ENCODE data around the gene SRGN. TPM values are rescaled to one million over a fixed set of nuclear protein-coding genes. Genes with fewer than 3 reads are reported as not detected.

The SRGN gene
- polyA plus RNA-seq, 1 donor, result 34.5 TPM

DNA sequence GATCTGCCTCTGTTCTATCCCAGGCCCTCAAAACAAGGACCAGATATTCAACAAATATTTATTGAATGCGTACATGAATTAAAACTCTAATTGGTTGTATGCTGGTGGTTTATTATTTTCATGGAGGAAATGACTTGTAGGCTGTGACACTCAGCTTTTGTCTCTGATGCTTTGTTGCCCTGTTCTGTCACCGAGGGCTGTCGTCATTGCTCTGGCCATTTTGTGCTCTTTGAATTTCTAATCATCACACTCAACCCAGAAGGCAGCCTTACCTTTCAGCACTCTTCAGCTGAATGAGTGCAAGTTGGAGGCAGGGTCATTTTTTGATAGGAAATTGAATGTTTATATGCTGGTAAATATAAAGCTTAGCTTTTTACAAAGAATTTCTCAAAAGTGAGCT, 14.5 kb downstream of the SRGN start:
- H3K27ac ChIP-seq (ENCODE audit: low read length), result no peak overlapping the region
- peaks cover 8% of the 10 kb centered on the region for H3K27me3 ChIP-seq (ENCODE audit: control insufficient read depth, insufficient read depth, low read length)
- peaks cover 10% of the 10 kb centered on the region for H3K9me3 ChIP-seq (ENCODE audit: control insufficient read depth, low read depth, low read length)
- H3K36me3 ChIP-seq (ENCODE audit: control insufficient read depth, insufficient read depth, low read length), result no peaks in the 10 kb centered on the region
- no peak overlapping the region for H3K4me3 ChIP-seq (ENCODE audit: low read length)
- WGBS (ENCODE audit: insufficient coverage, low lambda C conversion rate), result 60% methylated on average over 1 of the region's 3 CpGs
- no peaks in the 10 kb centered on the region for H3K4me1 ChIP-seq (ENCODE audit: control insufficient read depth, insufficient read depth, low read length)
- no peak for DNase-seq

DNA sequence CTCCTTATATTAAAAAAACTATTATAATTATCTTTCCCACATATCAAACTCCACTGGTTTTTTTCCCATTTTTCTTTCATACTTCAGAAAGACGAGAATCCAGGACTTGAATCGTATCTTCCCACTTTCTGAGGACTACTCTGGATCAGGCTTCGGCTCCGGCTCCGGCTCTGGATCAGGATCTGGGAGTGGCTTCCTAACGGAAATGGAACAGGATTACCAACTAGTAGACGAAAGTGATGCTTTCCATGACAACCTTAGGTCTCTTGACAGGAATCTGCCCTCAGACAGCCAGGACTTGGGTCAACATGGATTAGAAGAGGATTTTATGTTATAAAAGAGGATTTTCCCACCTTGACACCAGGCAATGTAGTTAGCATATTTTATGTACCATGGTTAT, 15.9 kb downstream of the SRGN start:
- Histone ChIP-seq H3K27ac (ENCODE audit: low read length) (no peak overlapping the region), H3K4me1 (ENCODE audit: control insufficient read depth, insufficient read depth, low read length) (no peaks in the 10 kb centered on the region), H3K36me3 (ENCODE audit: control insufficient read depth, insufficient read depth, low read length) (no peaks in the 10 kb centered on the region), H3K9me3 (ENCODE audit: control insufficient read depth, low read depth, low read length) (peaks cover 10% of the 10 kb centered on the region), H3K4me3 (ENCODE audit: low read length) (no peak overlapping the region), H3K27me3 (ENCODE audit: control insufficient read depth, insufficient read depth, low read length) (peaks cover 8% of the 10 kb centered on the region)
- 80% methylated on average over 2 of the region's 7 CpGs for WGBS (ENCODE audit: insufficient coverage, low lambda C conversion rate)
- no peak for DNase-seq

DNA sequence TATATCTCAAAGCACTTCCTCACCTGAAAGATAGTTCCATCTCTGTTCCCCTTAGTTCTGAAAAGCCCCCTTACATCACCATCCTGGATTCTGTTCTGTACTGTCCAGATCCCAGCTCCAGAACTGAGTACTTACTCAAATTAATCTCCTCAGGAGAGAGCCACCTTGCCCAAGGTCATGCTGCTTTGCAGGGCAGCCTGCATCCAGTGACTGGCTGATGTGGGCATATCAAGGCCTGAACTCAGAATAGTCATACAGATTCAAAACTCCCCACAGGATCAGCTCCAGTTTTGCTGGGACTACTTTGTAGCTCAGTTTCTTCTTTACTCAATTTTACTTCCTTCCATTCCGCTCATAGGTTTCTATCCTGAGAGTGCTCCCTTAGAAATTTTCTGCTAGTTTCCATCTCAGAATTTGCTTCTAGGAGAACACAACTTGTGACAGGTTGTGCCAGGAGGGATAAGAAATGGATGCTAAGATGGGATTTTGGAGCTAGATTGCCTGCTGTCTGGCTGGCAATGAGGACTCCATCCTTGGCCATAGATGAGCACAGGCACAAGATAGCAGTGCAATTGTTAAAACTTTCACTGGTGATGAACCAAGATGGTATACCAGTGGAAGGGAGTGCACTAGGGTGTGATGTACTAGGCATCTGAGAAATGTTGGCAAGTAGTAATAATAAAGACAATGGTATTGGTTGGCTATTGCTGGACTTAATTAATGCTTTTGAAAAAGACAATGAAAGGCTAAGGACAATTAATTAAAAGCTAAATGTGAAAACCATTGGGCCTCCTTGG, 17.3 kb downstream of the SRGN start:
- WGBS (ENCODE audit: insufficient coverage, low lambda C conversion rate), result no CpG with 5 or more reads among the region's 1 CpG
- Histone ChIP-seq H3K27ac (ENCODE audit: low read length) (no peak overlapping the region), H3K4me3 (ENCODE audit: low read length) (no peak overlapping the region), H3K4me1 (ENCODE audit: control insufficient read depth, insufficient read depth, low read length) (no peaks in the 10 kb centered on the region), H3K36me3 (ENCODE audit: control insufficient read depth, insufficient read depth, low read length) (no peaks in the 10 kb centered on the region), H3K27me3 (ENCODE audit: control insufficient read depth, insufficient read depth, low read length) (peaks cover 8% of the 10 kb centered on the region), H3K9me3 (ENCODE audit: control insufficient read depth, low read depth, low read length) (peaks cover 10% of the 10 kb centered on the region)
- no peak for DNase-seq

DNA sequence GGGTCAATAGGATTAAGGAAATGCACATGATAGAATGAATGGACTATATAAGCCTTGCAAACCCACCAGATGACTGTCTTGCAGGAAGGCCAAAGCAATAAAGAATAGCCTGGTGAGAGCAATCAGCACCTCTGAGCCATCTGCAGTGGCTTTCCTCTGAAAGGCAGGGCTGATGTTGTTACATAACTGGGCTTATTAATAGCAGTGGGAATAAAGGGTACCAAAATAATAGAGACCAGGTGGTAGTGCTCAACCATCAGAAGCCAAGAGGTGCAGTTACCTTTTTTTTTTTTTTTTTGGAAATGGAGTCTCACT, 19.2 kb downstream of the SRGN start:
- no peak overlapping the region for H3K27ac ChIP-seq (ENCODE audit: low read length)
- H3K4me3 ChIP-seq (ENCODE audit: low read length), result no peak overlapping the region
- H3K27me3 ChIP-seq (ENCODE audit: control insufficient read depth, insufficient read depth, low read length), result no peaks in the 10 kb centered on the region
- no peaks in the 10 kb centered on the region for H3K36me3 ChIP-seq (ENCODE audit: control insufficient read depth, insufficient read depth, low read length)
- H3K4me1 ChIP-seq (ENCODE audit: control insufficient read depth, insufficient read depth, low read length), result no peaks in the 10 kb centered on the region
- no peak for DNase-seq
- peaks cover 10% of the 10 kb centered on the region for H3K9me3 ChIP-seq (ENCODE audit: control insufficient read depth, low read depth, low read length)

DNA sequence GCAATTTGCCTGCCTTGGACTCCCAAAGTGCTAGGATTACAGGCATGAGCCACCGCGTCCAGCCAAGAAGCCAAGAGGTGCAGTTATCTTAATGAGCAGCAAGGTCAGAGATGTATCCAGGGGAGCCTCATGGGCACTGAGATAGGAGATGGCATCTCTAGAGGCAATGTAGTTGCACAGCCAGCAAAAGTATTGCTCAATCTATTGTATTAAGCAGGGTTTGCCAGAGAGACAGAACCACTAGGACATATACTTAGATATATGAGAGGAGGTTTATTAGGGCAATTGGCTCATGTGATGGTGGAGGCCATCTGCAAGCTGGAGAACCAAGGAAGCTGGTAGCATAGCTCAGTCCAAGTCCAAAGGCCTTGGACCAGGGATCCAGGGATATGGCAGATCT, 19.8 kb downstream of the SRGN start:
- no CpG with 5 or more reads among the region's 2 CpGs for WGBS (ENCODE audit: insufficient coverage, low lambda C conversion rate)

DNA sequence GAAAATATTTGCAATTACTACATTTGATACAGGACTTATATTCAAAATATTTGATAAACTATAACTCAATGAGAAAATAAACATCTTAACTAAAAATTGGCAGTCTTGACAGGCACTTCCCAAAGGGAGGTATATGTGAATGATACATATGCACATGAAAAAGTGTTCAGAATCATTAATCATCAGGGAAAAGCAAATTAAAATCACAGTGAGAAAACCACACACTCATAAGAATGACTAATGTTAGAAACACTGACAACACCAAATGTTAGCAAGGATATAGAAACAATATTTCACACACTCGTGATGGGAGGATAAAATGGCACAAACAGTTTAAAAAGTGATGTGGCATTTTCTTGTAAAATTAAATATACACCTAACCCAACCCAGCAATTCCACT, 32.0 kb downstream of the SRGN start:
- no peaks in the 10 kb centered on the region for H3K27me3 ChIP-seq (ENCODE audit: control insufficient read depth, insufficient read depth, low read length)
- H3K9me3 ChIP-seq (ENCODE audit: control insufficient read depth, low read depth, low read length), result no peaks in the 10 kb centered on the region
- DNase-seq, result no peak
- 40% methylated on average over 1 of the region's 1 CpG for whole genome bisulfite sequencing (ENCODE audit: insufficient coverage, low lambda C conversion rate)
- peaks cover 4% of the 10 kb centered on the region for H3K4me1 ChIP-seq (ENCODE audit: control insufficient read depth, insufficient read depth, low read length)
- no peaks in the 10 kb centered on the region for H3K36me3 ChIP-seq (ENCODE audit: control insufficient read depth, insufficient read depth, low read length)
- no peak overlapping the region for H3K4me3 ChIP-seq (ENCODE audit: low read length)
- no peak overlapping the region for H3K27ac ChIP-seq (ENCODE audit: low read length)

More for the DNA sequence above, 19.8 kb downstream of the SRGN start:
- H3K27me3 ChIP-seq (ENCODE audit: control insufficient read depth, insufficient read depth, low read length), result no peaks in the 10 kb centered on the region
- peak; percentile 54 to 66 for DNase-seq
- H3K4me1 ChIP-seq (ENCODE audit: control insufficient read depth, insufficient read depth, low read length), result no peaks in the 10 kb centered on the region
- no peak overlapping the region for H3K4me3 ChIP-seq (ENCODE audit: low read length)
- no peak overlapping the region for H3K27ac ChIP-seq (ENCODE audit: low read length)
- no peaks in the 10 kb centered on the region for H3K36me3 ChIP-seq (ENCODE audit: control insufficient read depth, insufficient read depth, low read length)
- peaks cover 10% of the 10 kb centered on the region for H3K9me3 ChIP-seq (ENCODE audit: control insufficient read depth, low read depth, low read length)

DNA sequence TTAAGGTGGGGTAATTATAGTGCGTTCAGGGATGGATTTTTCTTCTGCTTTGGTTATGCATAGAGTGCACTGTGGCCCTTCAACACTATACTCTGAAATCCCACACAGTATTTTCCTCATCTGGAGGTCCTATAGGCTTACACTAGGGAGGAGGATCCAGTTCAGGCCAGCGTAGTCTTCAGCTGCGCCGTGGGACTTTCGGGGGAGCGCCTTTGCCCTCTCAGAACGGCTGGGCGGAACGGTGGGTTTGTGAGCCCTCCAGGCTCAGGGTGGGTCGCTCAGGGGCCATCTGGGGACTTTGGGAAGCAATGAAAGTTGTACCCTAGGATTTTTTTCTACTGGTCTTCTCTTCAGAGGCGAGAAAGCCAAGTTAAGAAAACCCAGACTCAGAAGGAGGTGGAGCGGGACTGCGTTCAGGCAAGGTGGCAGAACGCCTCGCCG, 35.4 kb downstream of the SRGN start:
- Histone ChIP-seq H3K27ac (ENCODE audit: low read length) (peak overlapping the region; percentile 88), H3K36me3 (ENCODE audit: control insufficient read depth, insufficient read depth, low read length) (no peaks in the 10 kb centered on the region), H3K4me1 (ENCODE audit: control insufficient read depth, insufficient read depth, low read length) (peaks cover 4% of the 10 kb centered on the region), H3K4me3 (ENCODE audit: low read length) (peak overlapping the region; percentile 53), H3K9me3 (ENCODE audit: control insufficient read depth, low read depth, low read length) (no peaks in the 10 kb centered on the region), H3K27me3 (ENCODE audit: control insufficient read depth, insufficient read depth, low read length) (no peaks in the 10 kb centered on the region)
- no CpG with 5 or more reads among the region's 16 CpGs for WGBS (ENCODE audit: insufficient coverage, low lambda C conversion rate)
- peak in 1 of 2 donors; percentile 63 for DNase-seq

DNA sequence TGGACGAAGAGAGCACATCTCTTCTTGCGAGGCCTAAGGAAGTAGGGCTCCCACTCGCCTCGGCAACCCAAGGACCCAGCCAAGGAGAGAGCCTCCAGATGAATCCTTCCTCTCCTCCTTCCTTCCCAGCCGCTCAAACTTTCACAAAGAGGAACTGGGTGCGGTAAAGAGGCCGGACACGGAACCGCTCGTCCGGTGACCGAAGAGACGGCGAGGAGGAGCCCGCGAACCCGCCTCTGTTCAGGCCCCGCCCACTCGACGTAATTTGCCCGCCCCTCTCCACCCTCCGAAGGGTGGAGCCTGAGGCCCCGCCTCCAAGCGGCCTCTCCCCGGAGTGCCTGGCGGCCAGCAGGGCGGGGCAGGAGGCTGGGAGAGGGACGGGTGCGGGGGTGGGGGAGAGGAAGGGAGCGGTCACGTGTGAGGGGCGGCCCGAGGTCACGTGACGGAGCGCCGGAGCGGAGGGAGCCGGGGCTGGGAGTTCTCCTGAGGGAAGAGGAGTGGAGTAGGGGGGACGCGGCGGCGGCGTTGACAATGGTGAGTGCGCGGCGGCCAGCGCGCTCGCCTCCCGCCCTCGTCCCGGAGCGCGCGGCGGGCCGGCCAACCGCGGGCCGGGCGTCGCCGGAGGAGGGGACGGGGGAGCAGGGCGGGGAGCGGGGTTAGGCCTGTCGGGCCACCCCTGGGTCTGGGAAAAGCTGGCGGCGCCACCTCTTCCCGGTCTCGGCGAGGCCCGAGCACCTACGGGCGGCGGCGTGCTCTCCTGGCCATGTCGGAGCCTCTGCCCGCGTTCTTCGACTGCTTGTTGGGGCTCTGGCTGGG, 36.1 kb downstream of the SRGN start, which contains the start of gene VPS26A:
Gene VPS26A (plus strand): TSS at position 432 of the 816 bp plus-strand sequence. CDS start 100 bp downstream, at position 532.
- H3K4me3 ChIP-seq (ENCODE audit: low read length), result peak within 1 kb of the TSS; percentile 93
- no peaks in the 10 kb centered on the region for H3K36me3 ChIP-seq (ENCODE audit: control insufficient read depth, insufficient read depth, low read length)
- no CpG with 5 or more reads among the region's 82 CpGs for WGBS (ENCODE audit: insufficient coverage, low lambda C conversion rate)
- peak within 1 kb of the TSS; percentile 88 for H3K27ac ChIP-seq (ENCODE audit: low read length)
- no peaks in the 10 kb centered on the region for H3K9me3 ChIP-seq (ENCODE audit: control insufficient read depth, low read depth, low read length)
- peak; percentile 99 for DNase-seq
- peaks cover 4% of the 10 kb centered on the region for H3K4me1 ChIP-seq (ENCODE audit: control insufficient read depth, insufficient read depth, low read length)
- H3K27me3 ChIP-seq (ENCODE audit: control insufficient read depth, insufficient read depth, low read length), result no peaks in the 10 kb centered on the region

DNA sequence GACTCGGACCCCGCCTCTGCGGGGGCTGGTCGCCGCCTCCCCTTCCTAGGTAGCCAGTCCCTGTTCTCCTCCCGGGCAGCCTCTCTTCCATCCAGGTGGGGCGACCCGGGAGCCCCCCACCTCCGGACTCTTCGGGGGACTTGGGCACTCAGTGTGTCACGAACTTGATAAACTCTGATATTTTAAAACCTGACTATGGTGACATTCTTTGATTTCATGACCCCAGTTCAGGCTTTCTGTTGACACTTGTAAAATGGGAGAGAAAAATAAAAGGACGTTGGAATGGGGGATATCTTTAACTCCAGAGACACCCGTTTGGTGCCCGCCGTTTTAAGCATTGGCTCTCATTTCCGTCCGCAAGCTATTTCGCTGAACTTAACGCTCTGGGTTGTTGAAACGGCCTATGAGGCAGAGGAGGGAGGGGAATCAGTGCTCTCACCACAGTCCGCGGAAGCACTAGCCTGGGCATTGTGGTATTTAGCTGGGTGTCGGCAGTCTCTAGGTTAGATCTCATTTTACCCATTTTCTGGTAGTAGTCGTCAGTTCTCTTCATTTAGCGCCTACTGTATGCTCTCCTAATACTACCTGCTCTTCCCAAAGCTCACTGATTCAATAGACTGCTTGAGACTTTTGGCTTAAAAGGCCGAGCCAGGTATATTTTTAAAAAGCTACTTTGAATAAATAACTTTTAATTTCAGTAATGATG, 36.8 kb downstream of the SRGN start:
- H3K9me3 ChIP-seq (ENCODE audit: control insufficient read depth, low read depth, low read length), result no peaks in the 10 kb centered on the region
- H3K27ac ChIP-seq (ENCODE audit: low read length), result peak overlapping the region; percentile 79
- H3K36me3 ChIP-seq (ENCODE audit: control insufficient read depth, insufficient read depth, low read length), result no peaks in the 10 kb centered on the region
- peak overlapping the region; percentile 93 for H3K4me3 ChIP-seq (ENCODE audit: low read length)
- peaks cover 4% of the 10 kb centered on the region for H3K4me1 ChIP-seq (ENCODE audit: control insufficient read depth, insufficient read depth, low read length)
- no peaks in the 10 kb centered on the region for H3K27me3 ChIP-seq (ENCODE audit: control insufficient read depth, insufficient read depth, low read length)
- peak; percentile 42 to 77 for DNase-seq
- 0% methylated on average over 5 of the region's 26 CpGs for WGBS (ENCODE audit: insufficient coverage, low lambda C conversion rate)

DNA sequence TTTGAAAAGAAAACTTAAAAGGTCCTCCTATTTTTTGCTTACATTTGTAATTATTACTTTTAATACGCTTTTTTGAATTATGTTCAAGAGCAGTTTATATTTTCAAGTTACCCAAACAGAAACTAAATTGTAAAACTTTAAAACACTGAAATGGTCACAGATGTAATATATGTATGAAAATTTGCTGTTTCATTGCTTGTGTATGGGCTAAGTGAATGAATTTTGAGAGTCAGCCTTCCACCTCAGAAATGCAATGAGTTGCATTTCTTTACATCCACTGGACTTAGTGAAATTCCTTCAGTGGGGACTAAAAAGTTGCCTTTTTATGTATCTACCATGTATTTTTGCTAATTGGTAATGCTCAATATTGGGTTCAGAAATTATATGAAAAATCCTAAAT, 37.7 kb downstream of the SRGN start:
- DNase-seq, result no peak
- Histone ChIP-seq H3K4me3 (ENCODE audit: low read length) (peak overlapping the region; percentile 93), H3K27ac (ENCODE audit: low read length) (peak overlapping the region; percentile 79), H3K27me3 (ENCODE audit: control insufficient read depth, insufficient read depth, low read length) (no peaks in the 10 kb centered on the region), H3K36me3 (ENCODE audit: control insufficient read depth, insufficient read depth, low read length) (no peaks in the 10 kb centered on the region), H3K4me1 (ENCODE audit: control insufficient read depth, insufficient read depth, low read length) (peaks cover 4% of the 10 kb centered on the region), H3K9me3 (ENCODE audit: control insufficient read depth, low read depth, low read length) (no peaks in the 10 kb centered on the region)
- 53% methylated on average over 1 of the region's 1 CpG for WGBS (ENCODE audit: insufficient coverage, low lambda C conversion rate)
